Measurements from ENCODE around the gene E2F4. TPM values are rescaled to one million over a fixed set of nuclear protein-coding genes. Genes with fewer than 3 reads are reported as not detected.

The E2F4 gene
- total and polyA plus RNA-seq, 2 of the 13 experiments (the other 11 are each of a cell fraction or from before 2014, with no cell fraction given): 84.8 to 91.2 TPM

- TF ChIP-seq SOX13 (IDR thresholded peaks at IDR 0.05) (peak; percentile 28; the same call in 1 of the 2 replicates), SOX13 (CRISPR knock-in tag; conservative IDR thresholded peaks at IDR 0.05 in 1 of 2, IDR thresholded peaks at IDR 0.05 in 1 of 2) (no peak), ZNF724P (CRISPR knock-in tag; IDR thresholded peaks at IDR 0.05; ENCODE audit: borderline replicate concordance) (peak; percentile 59; the same call in 1 of the 2 replicates), ZNF251 (CRISPR knock-in tag; IDR thresholded peaks at IDR 0.05) (no peak), DBP (CRISPR knock-in tag; IDR thresholded peaks at IDR 0.05; ENCODE audit: not compliant biosample characterization) (peak; percentile 36), ZFP37 (CRISPR knock-in tag; IDR thresholded peaks at IDR 0.05; ENCODE audit: borderline replicate concordance) (0 out of 2 replicates have a peak, but pooled peaks have one; percentile 23)
These were observed 452 bp upstream of the E2F4 start (continued) for GRCh38 chr16:67191411-67191994.

GRCh38 chr16:67192781-67193361, 916 bp downstream of the E2F4 start:
- ChIA-PET POLR2A (interaction anchor here (0.9 to 1.9 kb wide), 6 partner anchors 7 to 55 kb away, joined by 3 to 8 read pairs (median 4); partner anchors contain the start of genes FHOD1, NOL3 and TMEM208), CTCF (ENCODE audit: low intra/inter-chr PET ratio, low total read pairs) (no interaction called here)
- intact Hi-C loops (cut with micrococcal nuclease; ENCODE audit: unreplicated experiment) (loop anchor here (2.0 kb wide), 1 partner anchor 54 kb away; the partner anchor contains the start of gene FHOD1), in situ Hi-C loops (cut with HindIII; ENCODE audit: extremely low pct_ligation_motif_present, low pct_unique_long_range_greater_than_20kb) (no loop called here)
- Histone ChIP-seq H4K20me1 (ENCODE audit: insufficient read depth, low read length) (no peaks in the 10 kb centered on the region; the same call in 1 of the 2 replicates), H3K27me3 (ENCODE audit: control insufficient read depth in 1 of 2, insufficient read depth in 2 of 2, low read length in 2 of 2) (peaks cover 4 to 16% of the 10 kb centered on the region in 2 experiments; a peak in 2 of 5 replicates), H3K27ac (ENCODE audit: extremely low read length, insufficient read depth, low read length) (peak overlapping the region; percentile 59), H3K9me3 (ENCODE audit: low read length) (no peaks in the 10 kb centered on the region), H3K4me1 (ENCODE audit: insufficient read depth, low read length) (peaks cover 38% of the 10 kb centered on the region), H3K4me3 (replicated peaks in 1 of 3; ENCODE audit: insufficient read depth in 1 of 3, low read depth in 2 of 3, low read length in 3 of 3) (peak overlapping the region; percentile 84 to 99 (median 97)), H3K4me2 (ENCODE audit: low read depth, low read length) (peak overlapping the region; percentile 97), H3K36me3 (replicated peaks in 1 of 2; ENCODE audit: control insufficient read depth in 1 of 2, insufficient read depth in 2 of 2, low read length in 2 of 2) (peaks cover 29 to 43% of the 10 kb centered on the region in 2 experiments), H2AFZ (ENCODE audit: low read length) (no peak overlapping the region), H3K79me2 (ENCODE audit: insufficient read depth, low read length) (peaks cover 21% of the 10 kb centered on the region), H3K9ac (ENCODE audit: insufficient read depth, low read depth, low read length) (peak overlapping the region; percentile 98)
- WGBS (ENCODE audit: low lambda C conversion rate): 8% methylated on average over 17 of the region's 17 CpGs
- no TSS peak for BruUV-seq (replicated peaks)
- no peak for FAIRE-seq
- no peak for ATAC-seq
- DNase-seq (ENCODE audit: low spot score): no peak
- peak; percentile 9; the same call in 1 of the 2 replicates for TF ChIP-seq ZNF451 (CRISPR knock-in tag; IDR thresholded peaks at IDR 0.05)
- TF ChIP-seq ZNF766 (CRISPR knock-in tag; IDR thresholded peaks at IDR 0.05; ENCODE audit: borderline replicate concordance): no peak
- 0 out of 2 replicates have a peak, but pooled peaks have one; percentile 41 for TF ChIP-seq ZNF367 (CRISPR knock-in tag; IDR thresholded peaks at IDR 0.05; ENCODE audit: borderline replicate concordance)
- no peak for TF ChIP-seq ZNF562 (CRISPR knock-in tag; IDR thresholded peaks at IDR 0.05; ENCODE audit: borderline replicate concordance)
- no peak for TF ChIP-seq CEBPB (IDR thresholded peaks at IDR 0.05; ENCODE audit: borderline replicate concordance, low read depth, low read length)
- TF ChIP-seq ZFX (CRISPR knock-in tag; IDR thresholded peaks at IDR 0.05; ENCODE audit: low read depth): no peak
- TF ChIP-seq ZNF414 (CRISPR knock-in tag; IDR thresholded peaks at IDR 0.05): no peak
- TF ChIP-seq ATF6 (CRISPR knock-in tag; conservative IDR thresholded peaks at IDR 0.05): no peak
- TF ChIP-seq SPEN (CRISPR knock-in tag; IDR thresholded peaks at IDR 0.05; ENCODE audit: low read depth): no peak
- peak; percentile 66; the same call in 1 of the 2 replicates for TF ChIP-seq NFE2L1 (CRISPR knock-in tag; IDR thresholded peaks at IDR 0.05; ENCODE audit: borderline replicate concordance)
- TF ChIP-seq ZNF230 (CRISPR knock-in tag; IDR thresholded peaks at IDR 0.05): 0 out of 2 replicates have a peak, but pooled peaks have one; percentile 44
- TF ChIP-seq ZNF256 (CRISPR knock-in tag; conservative IDR thresholded peaks at IDR 0.05): 0 out of 2 replicates have a peak, but pooled peaks have one; percentile 36
- TF ChIP-seq ZNF839 (CRISPR knock-in tag; IDR thresholded peaks at IDR 0.05; ENCODE audit: borderline replicate concordance): peak; percentile 81; the same call in 1 of the 2 replicates
